ENCODE measurements around the gene TRIM54. TPM values are rescaled to one million over a fixed set of nuclear protein-coding genes. Genes with fewer than 3 reads are reported as not detected.
A peak's percentile ranks its signal among the peaks of the same experiment; 100 is the strongest.

TRIM54 gene
- total and polyA plus RNA-seq, 9 of the 15 experiments (the other 6 are each of a cell fraction or from before 2014, with no cell fraction given), result not detected

DNA sequence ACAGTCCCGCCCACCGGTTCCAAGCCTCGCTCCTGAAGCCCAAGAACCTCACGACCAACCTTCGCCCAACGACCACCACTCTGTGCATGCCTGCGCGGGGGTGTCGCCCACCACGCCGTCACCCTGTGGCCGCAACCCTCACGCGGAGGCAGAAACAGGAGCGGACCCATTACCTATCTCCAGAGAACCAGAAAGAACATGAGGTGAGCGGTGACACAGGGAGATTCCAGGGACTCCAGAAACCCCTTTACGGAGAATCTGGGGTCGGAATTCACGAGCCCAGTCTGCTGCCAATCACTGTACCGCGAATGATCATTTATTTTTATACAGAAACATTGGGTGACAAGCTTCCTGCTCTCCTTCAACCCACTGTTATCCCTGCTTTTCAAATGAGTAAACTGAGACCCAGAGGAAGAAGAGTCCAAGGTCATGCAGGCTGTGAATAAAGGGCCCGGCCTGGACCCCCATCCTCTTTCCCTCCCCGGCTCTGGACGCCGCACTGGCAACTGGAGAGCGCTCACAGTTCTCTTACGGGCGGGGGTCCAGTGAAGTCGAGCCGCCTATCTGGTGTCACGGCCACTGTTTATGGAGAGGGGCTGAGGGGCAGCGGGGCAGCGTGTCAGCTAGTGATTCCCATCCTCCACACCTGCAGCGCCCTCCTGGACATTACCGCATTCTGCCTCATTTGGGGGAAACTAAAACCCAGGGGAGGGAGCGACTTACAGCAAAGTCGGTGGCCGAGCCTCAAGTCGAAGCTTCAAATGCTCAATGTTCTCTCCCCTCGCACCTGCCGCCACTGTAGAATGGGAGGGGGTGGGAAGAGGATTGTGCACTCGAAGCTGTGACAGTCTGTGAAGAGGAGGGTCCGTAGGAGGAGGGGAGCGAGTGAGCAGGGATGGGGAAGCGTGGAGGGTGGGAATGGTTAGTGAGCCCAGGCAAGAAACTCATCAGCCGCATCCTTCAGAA lies 18.7 kb upstream of the TRIM54 start:
- peak overlapping the region; percentile 91 for H2AFZ ChIP-seq (ENCODE audit: low read depth, low read length)
- TF ChIP-seq ARID2 (IDR thresholded peaks at IDR 0.05) (no peak), FOXA1 (IDR thresholded peaks at IDR 0.05; ENCODE audit: borderline replicate concordance) (no peak), SP1 (CRISPR knock-in tag; IDR thresholded peaks at IDR 0.05) (0 out of 2 replicates have a peak, but pooled peaks have one; percentile 13), ELF1 (tag; IDR thresholded peaks at IDR 0.05) (no peak), STAG1 (CRISPR knock-in tag; IDR thresholded peaks at IDR 0.05; ENCODE audit: borderline replicate concordance) (0 out of 2 replicates have a peak, but pooled peaks have one; percentile 8)
- TF ChIP-seq, protein P1, sequence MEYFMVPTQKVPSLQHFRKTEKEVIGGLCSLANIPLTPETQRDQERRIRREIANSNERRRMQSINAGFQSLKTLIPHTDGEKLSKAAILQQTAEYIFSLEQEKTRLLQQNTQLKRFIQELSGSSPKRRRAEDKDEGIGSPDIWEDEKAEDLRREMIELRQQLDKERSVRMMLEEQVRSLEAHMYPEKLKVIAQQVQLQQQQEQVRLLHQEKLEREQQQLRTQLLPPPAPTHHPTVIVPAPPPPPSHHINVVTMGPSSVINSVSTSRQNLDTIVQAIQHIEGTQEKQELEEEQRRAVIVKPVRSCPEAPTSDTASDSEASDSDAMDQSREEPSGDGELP (CRISPR knock-in tag; IDR thresholded peaks at IDR 0.05; ENCODE audit: borderline replicate concordance), result peak; percentile 25; the same call in 1 of the 2 replicates
- no peaks in the 10 kb centered on the region; the same call in 1 of the 2 replicates for H4K20me1 ChIP-seq (replicated peaks; ENCODE audit: control insufficient read depth, insufficient read depth, low read length)
- peak overlapping the region in 1 of 2 experiments; percentile 92; a peak in 3 of 4 replicates for H3K9ac ChIP-seq (ENCODE audit: insufficient read depth in 1 of 2, low read depth in 2 of 2, low read length in 2 of 2)
- no peaks in the 10 kb centered on the region for H3K79me2 ChIP-seq (ENCODE audit: control insufficient read depth, insufficient read depth, low read length)
- H3K27me3 ChIP-seq (ENCODE audit: control insufficient read depth in 2 of 2, insufficient read depth in 2 of 2, low read length in 2 of 2), result peaks cover 34 to 43% of the 10 kb centered on the region in 2 experiments; a peak in 4 of 5 replicates
- in situ Hi-C loops (cut with MboI) (no loop called here), intact Hi-C loops (cut with micrococcal nuclease) (no loop called here)
- POLR2A ChIA-PET, result interaction anchor here (0.7 kb wide), 2 partner anchors 22 to 104 kb away, joined by 3 to 4 read pairs; no protein-coding TSS in a partner anchor
- ATAC-seq, result no peak
- H3K9me1 ChIP-seq (ENCODE audit: control insufficient read depth, insufficient read depth, low read length), result no peaks in the 10 kb centered on the region
- H3K27ac ChIP-seq (ENCODE audit: extremely low read depth, low read depth, low read length), result no peak overlapping the region
- no peak for DNase-seq (ENCODE audit: extremely low read depth in 1 of 4, low spot score in 3 of 4)
- BruUV-seq (replicated peaks), result no TSS peak
- 21% methylated on average over 40 of the region's 46 CpGs for WGBS (ENCODE audit: insufficient coverage, low coverage, missing lambda C conversion rate)
- H3K9me3 ChIP-seq (replicated peaks; ENCODE audit: control insufficient read depth, insufficient read depth, low read depth, low read length), result no peaks in the 10 kb centered on the region; the same call in 1 of the 2 replicates
- H3K4me3 ChIP-seq, result peak overlapping the region; percentile 53
- peak; percentile 37 for FAIRE-seq
- CTCF ChIA-PET (ENCODE audit: low intra/inter-chr PET ratio), result interaction anchor here (1.4 kb wide), 1 partner anchor 16 kb away, joined by 5 read pairs; no protein-coding TSS in a partner anchor
- no peaks in the 10 kb centered on the region for H3K36me3 ChIP-seq (ENCODE audit: control insufficient read depth, insufficient read depth, low read length)
- peaks cover 0 to 39% of the 10 kb centered on the region in 2 experiments; a peak in 3 of 5 replicates for H3K4me1 ChIP-seq (replicated peaks in 1 of 2; ENCODE audit: control insufficient read depth in 2 of 2, insufficient read depth in 2 of 2, low read length in 2 of 2)
- peak overlapping the region; percentile 75 for H3K4me2 ChIP-seq (ENCODE audit: insufficient read depth, low read length)
